GM10266 (cell line): ENCODE results near the gene VARS2.
A peak's percentile ranks its signal among the peaks of the same experiment; 100 is the strongest.
"Not testable (repeated sequence)": the region's sequence is repeated elsewhere in the genome, so short reads cannot be mapped to it uniquely, and the experiment has no call there.

Experiments used
- DNase-seq: peaks from one replicate; pipeline ENCODE4 v3.0.0; 2012; ENCODE audit errors: extremely low spot score
- CTCF ChIP-seq: IDR thresholded peaks from 2 replicates; pipeline ENCODE4 v1.5.1; 2012; ENCODE audit warnings: mild to moderate bottlenecking, low read depth; ENCODE audit not compliant: control insufficient read depth, insufficient read depth; ENCODE audit errors: missing control alignments

VARS2 gene

GRCh38 chr6:30914076-30914853 is at the start of gene VARS2:
Gene VARS2, plus strand, starts transcription at chr6:30914238. Its CDS starts 599 bp downstream, at chr6:30914837.
- peak; percentile 98 for DNase-seq
- TF ChIP-seq CTCF, result peak; percentile 42

- TF ChIP-seq CTCF, result no peak
- no peak for DNase-seq
Measured at GRCh38 chr6:30864325-30864724, 49.7 kb upstream of the VARS2 start.

- DNase-seq, result not testable (repeated sequence)
Measured at GRCh38 chr6:30869241-30869749, 44.7 kb upstream of the VARS2 start.

- no peak for TF ChIP-seq CTCF
- DNase-seq, result no peak
Measured at GRCh38 chr6:30870546-30870945, 43.5 kb upstream of the VARS2 start.

GRCh38 chr6:30871592-30872183 is 42.4 kb upstream of the VARS2 start:
- TF ChIP-seq CTCF, result no peak

GRCh38 chr6:30873137-30873640 is 40.8 kb upstream of the VARS2 start:
- DNase-seq, result no peak
- no peak for TF ChIP-seq CTCF

More at GRCh38 chr6:30871592-30872183, 42.4 kb upstream of the VARS2 start:
- no peak for DNase-seq

GRCh38 chr6:30873795-30874194 is 40.2 kb upstream of the VARS2 start:
- not testable (repeated sequence) for DNase-seq

- TF ChIP-seq CTCF, result no peak
- no peak for DNase-seq
Measured at GRCh38 chr6:30875244-30876038, 38.6 kb upstream of the VARS2 start.
